HFFc6 (cell line): ENCODE data around the gene MIER1. TPM values are rescaled to one million over a fixed set of nuclear protein-coding genes. Genes with fewer than 3 reads are reported as not detected.

Experiments used
- DNase-seq: peaks from one replicate; pipeline ENCODE4 v3.0.0-alpha.2; 2018
- H3K27ac Mint-ChIP-seq: 2 replicates; pipeline ENCODE4 v1.8.0; 2020; ENCODE audit warnings: mild to moderate bottlenecking, mixed read lengths
- H3K27me3 Mint-ChIP-seq: 2 replicates; pipeline ENCODE4 v1.8.0; 2021; ENCODE audit warnings: mild to moderate bottlenecking, moderate library complexity, mixed read lengths; ENCODE audit not compliant: insufficient read depth
- H3K36me3 Mint-ChIP-seq: 2 replicates; pipeline ENCODE4 v1.8.0; 2021; ENCODE audit warnings: low read depth, mixed read lengths
- H3K4me1 Mint-ChIP-seq: 2 replicates; pipeline ENCODE4 v1.8.0; 2020; ENCODE audit warnings: low read depth, mixed read lengths
- H3K4me3 Mint-ChIP-seq: 2 replicates; pipeline ENCODE4 v1.8.0; 2020; ENCODE audit warnings: mild to moderate bottlenecking, moderate library complexity, mixed read lengths
- H3K9me3 Mint-ChIP-seq: 2 replicates; pipeline ENCODE4 v1.8.0; 2020; ENCODE audit warnings: mild to moderate bottlenecking, mixed read lengths
- total RNA-seq, 6 experiments: library from RNA; stranded (reverse); fragmentation: NEBNext Ultra II Directional; extraction: Animal tissue kit (Norgen Biotek cat#: 25700); gene quantifications; 2 replicates in 1 of 6; 3 replicates in 5 of 6; pipeline ENCODE4 v1.2.3, GENCODE V29; 2021
- TF ChIP-seq, protein P1 (sequence below): fragments of 200-600 bp; sonication (generic); IDR thresholded peaks from 2 replicates; pipeline ENCODE4 v1.5.0; 2021; ENCODE audit warnings: antibody characterized with exemption, mild to moderate bottlenecking

The MIER1 gene
- total RNA-seq, 6 experiments from 2014 or later = 28.0 to 37.5 (median 33.7) TPM

DNA sequence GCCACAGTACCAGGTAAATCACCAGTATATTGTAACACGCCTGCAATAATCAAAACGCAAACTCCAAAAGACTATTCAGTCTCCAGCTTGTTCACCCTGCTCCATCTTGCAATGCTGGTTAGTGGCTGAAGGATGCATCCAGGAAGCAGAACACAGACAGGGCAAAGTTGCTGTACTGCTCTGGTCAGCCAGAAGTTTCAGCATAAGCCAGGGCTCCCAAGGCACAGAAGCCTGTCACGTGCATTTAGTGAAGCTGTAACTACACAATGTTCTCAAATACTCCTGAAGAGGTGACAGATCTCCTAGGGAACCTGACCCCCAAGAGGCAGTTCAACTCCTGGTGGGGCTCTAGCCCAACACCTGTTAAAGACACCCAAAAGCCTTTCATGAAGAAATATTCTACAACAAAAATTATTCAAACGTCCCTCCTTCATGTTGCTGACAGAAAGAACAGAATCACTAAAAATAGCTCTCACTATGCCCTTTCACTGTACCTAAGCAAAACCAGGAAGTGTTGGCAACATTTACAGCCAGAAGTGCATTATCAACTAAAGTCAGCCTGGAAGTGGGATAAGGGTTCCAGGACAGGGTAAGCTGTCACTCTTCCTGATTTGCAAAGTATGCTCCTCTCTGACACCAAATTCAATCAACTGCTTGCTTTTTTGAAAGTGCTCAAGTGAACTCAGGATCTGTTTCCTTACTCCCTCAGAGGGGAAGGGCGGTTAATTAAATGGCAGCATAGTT, 77.1 kb downstream of the MIER1 start:
- no peak for DNase-seq
- H3K9me3 Mint-ChIP-seq = no peaks in the 10 kb centered on the region
- TF ChIP-seq, protein P1, sequence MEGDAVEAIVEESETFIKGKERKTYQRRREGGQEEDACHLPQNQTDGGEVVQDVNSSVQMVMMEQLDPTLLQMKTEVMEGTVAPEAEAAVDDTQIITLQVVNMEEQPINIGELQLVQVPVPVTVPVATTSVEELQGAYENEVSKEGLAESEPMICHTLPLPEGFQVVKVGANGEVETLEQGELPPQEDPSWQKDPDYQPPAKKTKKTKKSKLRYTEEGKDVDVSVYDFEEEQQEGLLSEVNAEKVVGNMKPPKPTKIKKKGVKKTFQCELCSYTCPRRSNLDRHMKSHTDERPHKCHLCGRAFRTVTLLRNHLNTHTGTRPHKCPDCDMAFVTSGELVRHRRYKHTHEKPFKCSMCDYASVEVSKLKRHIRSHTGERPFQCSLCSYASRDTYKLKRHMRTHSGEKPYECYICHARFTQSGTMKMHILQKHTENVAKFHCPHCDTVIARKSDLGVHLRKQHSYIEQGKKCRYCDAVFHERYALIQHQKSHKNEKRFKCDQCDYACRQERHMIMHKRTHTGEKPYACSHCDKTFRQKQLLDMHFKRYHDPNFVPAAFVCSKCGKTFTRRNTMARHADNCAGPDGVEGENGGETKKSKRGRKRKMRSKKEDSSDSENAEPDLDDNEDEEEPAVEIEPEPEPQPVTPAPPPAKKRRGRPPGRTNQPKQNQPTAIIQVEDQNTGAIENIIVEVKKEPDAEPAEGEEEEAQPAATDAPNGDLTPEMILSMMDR = no peak
- peaks cover 10% of the 10 kb centered on the region for H3K36me3 Mint-ChIP-seq
- peaks cover 1% of the 10 kb centered on the region for H3K27me3 Mint-ChIP-seq
- H3K4me3 Mint-ChIP-seq = no peak overlapping the region
- H3K27ac Mint-ChIP-seq = no peak overlapping the region
- peaks cover 6% of the 10 kb centered on the region for H3K4me1 Mint-ChIP-seq

DNA sequence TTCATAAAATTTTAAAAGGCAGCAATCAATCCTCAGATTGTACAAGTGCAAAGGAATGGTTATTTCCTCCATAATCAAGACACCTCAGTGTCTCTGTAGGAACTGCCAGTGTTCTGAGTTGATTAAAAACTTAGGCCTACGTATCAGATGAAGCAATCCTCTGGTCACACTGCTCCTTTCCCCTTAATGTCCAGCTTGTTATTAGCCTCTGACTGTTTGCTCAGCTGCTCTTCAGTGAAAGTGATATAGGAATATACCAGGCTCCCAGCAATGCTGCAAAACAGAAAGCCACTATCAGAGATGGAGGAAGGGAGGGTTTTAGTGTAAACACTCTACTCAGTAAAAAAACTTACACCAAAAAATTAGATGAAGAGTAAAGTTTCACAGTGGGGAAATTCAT, 79.4 kb downstream of the MIER1 start:
- peaks cover 1% of the 10 kb centered on the region for H3K27me3 Mint-ChIP-seq
- H3K4me3 Mint-ChIP-seq = no peak overlapping the region
- peaks cover under 1% of the 10 kb centered on the region; the same call in 1 of the 2 replicates for H3K4me1 Mint-ChIP-seq
- no peak overlapping the region for H3K27ac Mint-ChIP-seq
- no peaks in the 10 kb centered on the region for H3K9me3 Mint-ChIP-seq
- DNase-seq = no peak
- TF ChIP-seq, protein P1 = no peak
- peaks cover 15% of the 10 kb centered on the region for H3K36me3 Mint-ChIP-seq

DNA sequence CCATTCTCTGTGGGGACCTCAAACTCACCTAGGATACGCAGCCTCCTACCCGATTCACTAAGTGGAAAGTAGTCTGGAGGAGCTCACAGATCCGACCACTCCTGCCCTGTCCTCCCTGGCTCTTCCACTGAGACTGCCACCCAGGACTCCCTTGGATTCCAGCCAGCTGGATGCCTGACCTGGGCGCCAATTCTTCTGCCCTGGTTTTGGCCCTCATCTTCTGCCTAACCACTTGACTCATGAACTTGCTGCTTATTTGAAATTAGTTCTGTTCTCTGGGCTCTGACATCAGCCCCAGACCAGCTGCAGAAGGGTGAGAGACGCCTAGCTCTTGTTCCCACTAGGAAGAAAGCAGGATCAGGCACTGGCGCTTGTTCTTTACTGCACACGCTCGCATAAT, 80.3 kb downstream of the MIER1 start:
- Mint-ChIP-seq H3K36me3 (peaks cover 23% of the 10 kb centered on the region), H3K4me3 (no peak overlapping the region), H3K27me3 (no peaks in the 10 kb centered on the region; the same call in 1 of the 2 replicates), H3K4me1 (no peaks in the 10 kb centered on the region), H3K9me3 (no peaks in the 10 kb centered on the region), H3K27ac (no peak overlapping the region)
- DNase-seq = no peak
- TF ChIP-seq, protein P1 = no peak

DNA sequence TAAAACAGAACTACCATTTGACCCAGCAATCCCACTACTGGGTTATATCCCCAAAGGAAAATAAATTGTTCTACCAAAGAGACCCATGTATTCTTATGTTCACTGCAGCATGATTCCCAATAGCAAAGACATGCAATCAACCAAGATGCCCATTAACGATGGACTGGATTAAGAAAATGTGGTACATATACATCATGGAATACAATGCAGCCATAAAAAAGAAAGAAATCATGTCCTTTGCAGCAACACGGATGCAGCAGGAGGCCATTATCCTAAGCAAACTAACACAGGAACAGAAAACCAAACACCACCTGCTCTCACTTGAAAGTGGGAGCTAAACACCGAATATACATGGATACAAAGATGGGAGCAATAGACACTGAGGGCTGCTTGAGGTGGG, 85.0 kb downstream of the MIER1 start:
- no peak for DNase-seq
- Mint-ChIP-seq H3K36me3 (peaks cover 37% of the 10 kb centered on the region), H3K9me3 (no peaks in the 10 kb centered on the region), H3K27ac (no peak overlapping the region), H3K27me3 (peaks cover 2% of the 10 kb centered on the region; the same call in 1 of the 2 replicates), H3K4me1 (peaks cover 12% of the 10 kb centered on the region), H3K4me3 (no peak overlapping the region)
- TF ChIP-seq, protein P1 = no peak

DNA sequence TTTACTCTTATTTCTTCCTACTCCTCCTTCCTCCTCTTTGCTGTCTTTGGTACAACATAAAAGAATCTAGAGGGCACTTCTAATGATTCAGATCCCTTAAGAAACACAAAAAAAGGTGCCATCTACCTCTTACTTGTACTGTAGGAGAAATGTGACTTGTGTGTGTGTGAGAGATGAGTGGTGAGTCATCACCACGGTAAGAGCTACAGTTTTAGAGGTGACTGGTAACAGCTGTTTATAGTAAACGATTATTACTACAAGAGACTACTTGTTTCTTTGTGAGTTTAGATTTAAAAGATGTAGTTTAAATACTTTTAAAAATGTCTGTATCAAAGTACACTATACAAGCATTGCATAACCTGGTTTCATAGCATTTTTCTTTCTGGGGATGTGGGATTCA, 88.8 kb downstream of the MIER1 start:
- Mint-ChIP-seq H3K27me3 (0 out of 2 replicates have a peak, but pooled peaks cover 2% of the 10 kb centered on the region), H3K27ac (peak overlapping the region; percentile 49; the same call in 1 of the 2 replicates), H3K9me3 (no peaks in the 10 kb centered on the region), H3K36me3 (peaks cover 40% of the 10 kb centered on the region), H3K4me1 (peaks cover 18% of the 10 kb centered on the region), H3K4me3 (no peak overlapping the region)
- TF ChIP-seq, protein P1 = no peak
- DNase-seq = peak; percentile 53
